GM13976 (cell line): Measurements from ENCODE around the gene NDRG3.

Source experiments
- DNase-seq: peaks from one replicate; pipeline ENCODE4 v3.0.0; 2012; ENCODE audit warnings: low spot score
- CTCF ChIP-seq: IDR thresholded peaks from 2 replicates; pipeline ENCODE4 v1.5.1; 2012; ENCODE audit warnings: borderline replicate concordance, mild to moderate bottlenecking; ENCODE audit not compliant: insufficient read depth; ENCODE audit errors: extremely low read depth, missing control alignments, control extremely low read depth
- in situ Hi-C: fragments of 300-500 bp; cut with MboI; formaldehyde crosslinking; loops from one replicate; pipeline ENCODE4 v1.12.0; 2022; ENCODE audit warnings: low sequenced_read_pairs, mixed read lengths, inconsistent platforms; ENCODE audit not compliant: unreplicated experiment

The NDRG3 gene

GRCh38 chr20:36777167-36777566, 31.3 kb upstream of the NDRG3 start:
- DNase-seq: no peak
- in situ Hi-C loops: no loop called here
- TF ChIP-seq CTCF: no peak

DNA sequence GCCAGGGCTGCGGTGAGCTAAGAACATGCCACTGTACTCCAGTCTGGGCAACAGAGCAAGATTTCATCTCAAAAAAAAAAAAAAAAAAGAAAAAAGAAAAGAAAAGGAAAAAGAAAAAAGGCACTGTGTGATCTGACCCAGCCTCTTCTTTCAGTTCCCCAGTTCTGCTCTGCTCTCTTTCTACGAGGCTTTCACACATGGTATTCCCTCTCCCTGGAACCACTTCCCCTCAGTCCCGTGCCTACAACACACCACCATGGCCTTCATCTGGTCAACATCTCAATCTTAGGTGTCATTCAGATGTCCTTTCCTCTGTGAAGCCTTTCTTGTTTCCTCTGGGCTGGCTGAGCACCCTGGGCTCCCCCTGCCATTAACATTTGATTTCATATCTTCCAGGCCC, 29.9 kb upstream of the NDRG3 start:
- no peak for TF ChIP-seq CTCF
- in situ Hi-C loops: no loop called here
- no peak for DNase-seq

DNA sequence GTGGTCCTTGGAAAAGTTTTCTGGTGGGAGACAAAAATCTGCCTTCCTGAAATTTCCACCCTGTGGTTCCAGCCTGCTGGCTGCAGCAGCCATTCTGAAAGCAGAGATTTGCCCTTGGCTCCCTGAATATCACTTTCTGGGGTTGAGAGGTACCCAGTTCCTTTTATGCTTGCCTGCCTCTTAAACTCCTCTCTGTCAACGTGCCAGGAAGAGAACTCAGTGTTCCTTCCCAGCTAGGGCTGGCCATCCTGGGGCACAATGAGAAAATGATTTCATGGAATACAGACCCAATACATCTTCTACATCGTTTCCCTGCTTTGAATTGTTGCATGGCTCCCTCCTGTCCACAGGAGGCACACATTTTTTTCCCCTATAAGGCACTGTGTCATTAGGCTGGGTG, 29.3 kb upstream of the NDRG3 start:
- no peak for TF ChIP-seq CTCF
- no peak for DNase-seq
- in situ Hi-C loops: no loop called here

- in situ Hi-C loops: no loop called here
- no peak for TF ChIP-seq CTCF
- DNase-seq: peak; percentile 98
Observed at GRCh38 chr20:36773597-36774390, 27.9 kb upstream of the NDRG3 start, which contains the start of gene DSN1. DSN1 (minus strand) TSS chr20:36773763; CDS start chr20:36771458, 2,305 bp downstream.

DNA sequence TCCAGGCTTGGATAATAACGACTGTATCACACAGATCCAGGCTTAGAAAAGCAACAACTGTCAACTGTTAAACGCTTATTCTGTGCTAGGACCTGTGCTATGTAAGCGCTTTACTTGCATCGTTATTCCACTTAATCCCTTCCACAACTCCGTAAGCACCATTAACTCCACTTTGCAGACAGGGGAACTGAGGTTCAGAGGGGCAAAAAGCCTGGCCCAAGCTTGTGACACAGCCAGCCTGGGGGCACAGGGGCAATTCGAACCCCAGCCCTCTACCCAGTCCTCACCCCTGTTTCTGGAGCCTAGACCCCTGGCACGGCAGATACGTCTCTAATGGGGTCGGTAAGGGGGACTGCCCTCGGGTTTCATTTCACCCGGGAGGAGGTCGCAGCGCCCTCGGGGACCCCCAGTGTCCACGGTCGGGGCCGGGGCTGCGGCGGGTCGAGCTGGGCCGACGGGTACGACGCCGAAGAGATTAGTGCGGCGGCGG, 27.3 kb upstream of the NDRG3 start:
- TF ChIP-seq CTCF: no peak
- DNase-seq: no peak
- in situ Hi-C loops: no loop called here

GRCh38 chr20:36770680-36771079, 24.8 kb upstream of the NDRG3 start:
- DNase-seq: no peak
- in situ Hi-C loops: no loop called here
- no peak for TF ChIP-seq CTCF
